Activated CD8-positive, alpha-beta memory T cell treated with anti-CD3 and anti-CD28 coated beads for 36 hours (primary cell): ENCODE results near the gene ZNF467. TPM values are rescaled to one million over a fixed set of nuclear protein-coding genes. Genes with fewer than 3 reads are reported as not detected.

Source experiments
- CTCF ChIA-PET: fragments of 350-600 bp; sonication (Branson Sonifier 250); formaldehyde crosslinking; loops from one replicate; lab custom pipeline; 2021; ENCODE audit warnings: antibody characterized with exemption; lab: Charles Lee
- POLR2A ChIA-PET: fragments of 350-600 bp; sonication (Branson Sonifier 250); formaldehyde crosslinking; loops from one replicate; lab custom pipeline; 2021; ENCODE audit warnings: antibody characterized with exemption; lab: Charles Lee
- total RNA-seq, 2 experiments: library from RNA; stranded (reverse); gene quantifications; one replicate each; pipeline ENCODE4 v1.2.3, GENCODE V29; 2021

ZNF467 gene
- total RNA-seq, 2 experiments from 2014 or later, result not detected

- ChIA-PET CTCF (interaction anchor here (0.6 to 1.3 kb wide), 2 partner anchors 18 to 759 kb away, joined by 3 read pairs; no protein-coding TSS in a partner anchor), POLR2A (no interaction called here)
Observed at GRCh38 chr7:149723795-149724495, 49.4 kb downstream of the ZNF467 start.

- POLR2A ChIA-PET, result no interaction called here
- CTCF ChIA-PET, result no interaction called here
Observed at GRCh38 chr7:149723082-149723767, 50.2 kb downstream of the ZNF467 start.

- CTCF ChIA-PET, result no interaction called here
- POLR2A ChIA-PET, result no interaction called here
Observed at GRCh38 chr7:149722356-149722957, 50.9 kb downstream of the ZNF467 start.

GRCh38 chr7:149721084-149721601 is 52.2 kb downstream of the ZNF467 start:
- POLR2A ChIA-PET, result no interaction called here
- CTCF ChIA-PET, result no interaction called here

GRCh38 chr7:149720372-149721083 is 52.9 kb downstream of the ZNF467 start:
- ChIA-PET CTCF (no interaction called here), POLR2A (no interaction called here)

GRCh38 chr7:149719912-149720335 is 53.5 kb downstream of the ZNF467 start:
- POLR2A ChIA-PET, result no interaction called here
- CTCF ChIA-PET, result no interaction called here

GRCh38 chr7:149719050-149719899 is 54.1 kb downstream of the ZNF467 start:
- CTCF ChIA-PET, result no interaction called here
- POLR2A ChIA-PET, result no interaction called here

GRCh38 chr7:149718730-149719049 is 54.7 kb downstream of the ZNF467 start:
- POLR2A ChIA-PET, result no interaction called here

GRCh38 chr7:149717481-149717880 is 55.9 kb downstream of the ZNF467 start:
- ChIA-PET POLR2A (no interaction called here), CTCF (no interaction called here)

More at GRCh38 chr7:149718730-149719049, 54.7 kb downstream of the ZNF467 start:
- CTCF ChIA-PET, result no interaction called here

- CTCF ChIA-PET, result interaction anchor here (0.5 to 0.9 kb wide), 2 partner anchors 25 to 465 kb away, joined by 3 read pairs; no protein-coding TSS in a partner anchor
- POLR2A ChIA-PET, result no interaction called here
Observed at GRCh38 chr7:149716932-149717307, 56.5 kb downstream of the ZNF467 start.

GRCh38 chr7:149716007-149716931 is 57.1 kb downstream of the ZNF467 start:
- ChIA-PET CTCF (interaction anchor here (0.5 to 0.9 kb wide), 3 partner anchors 26 to 465 kb away, joined by 3 read pairs; no protein-coding TSS in a partner anchor), POLR2A (no interaction called here)

- POLR2A ChIA-PET, result interaction anchor here (0.6 kb wide), 1 partner anchor 224 kb away, joined by 3 read pairs; no protein-coding TSS in a partner anchor
- CTCF ChIA-PET, result interaction anchor here (0.6 to 0.7 kb wide), 2 partner anchors 53 to 454 kb away, joined by 3 to 4 read pairs; no protein-coding TSS in a partner anchor
Observed at GRCh38 chr7:149715476-149715875, 57.9 kb downstream of the ZNF467 start.

GRCh38 chr7:149714910-149715471 is 58.4 kb downstream of the ZNF467 start:
- CTCF ChIA-PET, result interaction anchor here (0.6 kb wide), 1 partner anchor 454 kb away, joined by 4 read pairs; no protein-coding TSS in a partner anchor
- POLR2A ChIA-PET, result interaction anchor here (0.6 kb wide), 1 partner anchor 223 kb away, joined by 3 read pairs; no protein-coding TSS in a partner anchor
